HepG2 (cell line): ENCODE measurements around the gene INF2. TPM values are rescaled to one million over a fixed set of nuclear protein-coding genes. Genes with fewer than 3 reads are reported as not detected.

Experiments used
- HNF4G ChIP-seq, 2 experiments: sonication (generic) in 1 of 2; formaldehyde crosslinking in 1 of 2; IDR thresholded peaks; 2 replicates each; pipeline versions ENCODE4 v1.4.0 to v1.6.1; 2011 to 2020; ENCODE audit warnings: borderline replicate concordance in 2 of 2, low read depth in 2 of 2, mild to moderate bottlenecking in 2 of 2, low read length in 1 of 2, missing genetic modification reagents in 1 of 2, moderate library complexity in 1 of 2
- MEIS1 ChIP-seq: sonication (generic); formaldehyde crosslinking; IDR thresholded peaks from 2 replicates; pipeline ENCODE4 v1.9.0; 2021; ENCODE audit warnings: mild to moderate bottlenecking, missing genetic modification reagents, moderate library complexity, borderline replicate concordance
- MIER2 ChIP-seq: IDR thresholded peaks from 2 replicates; pipeline ENCODE4 v1.6.1; 2016; ENCODE audit warnings: missing biosample characterization, missing genetic modification reagents
- RXRA ChIP-seq: sonication (generic); formaldehyde crosslinking; IDR thresholded peaks from 2 replicates; pipeline ENCODE4 v1.5.1; 2020; ENCODE audit warnings: missing genetic modification reagents
- ZBTB21 ChIP-seq: sonication (generic); formaldehyde crosslinking; IDR thresholded peaks from 2 replicates; pipeline ENCODE4 v1.4.0; 2020; ENCODE audit warnings: missing genetic modification reagents
- ZFX ChIP-seq: sonication (generic); formaldehyde crosslinking; IDR thresholded peaks from 2 replicates; pipeline ENCODE4 v1.4.0; 2020; ENCODE audit warnings: mild to moderate bottlenecking, low read depth, missing genetic modification reagents, moderate library complexity
- ZNF33B ChIP-seq: sonication (generic); formaldehyde crosslinking; IDR thresholded peaks from 2 replicates; pipeline ENCODE4 v1.5.1; 2020; ENCODE audit warnings: mild to moderate bottlenecking, missing genetic modification reagents
- ZNF552 ChIP-seq: sonication (generic); formaldehyde crosslinking; IDR thresholded peaks from 2 replicates; pipeline ENCODE4 v1.9.0; 2022; ENCODE audit warnings: missing genetic modification reagents, mild to moderate bottlenecking, borderline replicate concordance
- ZNF749 ChIP-seq: sonication (generic); formaldehyde crosslinking; IDR thresholded peaks from 2 replicates; pipeline ENCODE4 v1.8.0; 2022; ENCODE audit warnings: mild to moderate bottlenecking, missing genetic modification reagents, moderate library complexity, borderline replicate concordance
- polyA plus RNA-seq, 8 experiments: library from polyadenylated mRNA; depleted of rRNA in 3 of 8; stranded (reverse) in 7 of 8; unstranded in 1 of 8; fragments of >200 nt; fragmentation: Illumina TruSeq in 4 of 8; extraction: Trizol in 4 of 8; gene quantifications; 2 replicates each; pipeline versions ENCODE4 v1.2.1 to v1.2.3, GENCODE V29; 2011 to 2016; ENCODE audit warnings: low read depth in 4 of 8, missing spikeins in 1 of 8, mixed read lengths in 1 of 8; ENCODE audit not compliant: insufficient read depth in 1 of 8
- total RNA-seq, 5 experiments: library from RNA; depleted of rRNA; stranded (reverse); fragments of >200 nt; fragmentation: Illumina TruSeq; extraction: Trizol; gene quantifications; 2 replicates each; pipeline ENCODE4 v1.2.3, GENCODE V29; 2016; ENCODE audit warnings: low read depth in 1 of 5
- TF ChIP-seq, protein P1 (sequence below): IDR thresholded peaks from 2 replicates; pipeline ENCODE4 v1.6.1; 2016
- TF ChIP-seq, protein P2 (sequence below): sonication (generic); formaldehyde crosslinking; IDR thresholded peaks from 2 replicates; pipeline ENCODE4 v1.5.0; 2020; ENCODE audit warnings: mild to moderate bottlenecking, missing genetic modification reagents, borderline replicate concordance
- TF ChIP-seq, protein P3 (sequence below): sonication (generic); formaldehyde crosslinking; IDR thresholded peaks from 2 replicates; pipeline ENCODE4 v1.4.0; 2020; ENCODE audit warnings: missing genetic modification reagents
- TF ChIP-seq, protein P4 (sequence below): sonication (generic); formaldehyde crosslinking; IDR thresholded peaks from 2 replicates; pipeline ENCODE4 v1.8.0; 2022; ENCODE audit warnings: mild to moderate bottlenecking, missing genetic modification reagents; ENCODE audit not compliant: insufficient replicate concordance
- TF ChIP-seq, protein P5 (sequence below): sonication (generic); formaldehyde crosslinking; IDR thresholded peaks from 2 replicates; pipeline ENCODE4 v1.4.0; 2020; ENCODE audit warnings: missing genetic modification reagents

INF2 gene
- total and polyA plus RNA-seq, 2 of the 13 experiments (the other 11 are each of a cell fraction or from before 2014, with no cell fraction given) = 16.4 to 26.4 TPM

DNA sequence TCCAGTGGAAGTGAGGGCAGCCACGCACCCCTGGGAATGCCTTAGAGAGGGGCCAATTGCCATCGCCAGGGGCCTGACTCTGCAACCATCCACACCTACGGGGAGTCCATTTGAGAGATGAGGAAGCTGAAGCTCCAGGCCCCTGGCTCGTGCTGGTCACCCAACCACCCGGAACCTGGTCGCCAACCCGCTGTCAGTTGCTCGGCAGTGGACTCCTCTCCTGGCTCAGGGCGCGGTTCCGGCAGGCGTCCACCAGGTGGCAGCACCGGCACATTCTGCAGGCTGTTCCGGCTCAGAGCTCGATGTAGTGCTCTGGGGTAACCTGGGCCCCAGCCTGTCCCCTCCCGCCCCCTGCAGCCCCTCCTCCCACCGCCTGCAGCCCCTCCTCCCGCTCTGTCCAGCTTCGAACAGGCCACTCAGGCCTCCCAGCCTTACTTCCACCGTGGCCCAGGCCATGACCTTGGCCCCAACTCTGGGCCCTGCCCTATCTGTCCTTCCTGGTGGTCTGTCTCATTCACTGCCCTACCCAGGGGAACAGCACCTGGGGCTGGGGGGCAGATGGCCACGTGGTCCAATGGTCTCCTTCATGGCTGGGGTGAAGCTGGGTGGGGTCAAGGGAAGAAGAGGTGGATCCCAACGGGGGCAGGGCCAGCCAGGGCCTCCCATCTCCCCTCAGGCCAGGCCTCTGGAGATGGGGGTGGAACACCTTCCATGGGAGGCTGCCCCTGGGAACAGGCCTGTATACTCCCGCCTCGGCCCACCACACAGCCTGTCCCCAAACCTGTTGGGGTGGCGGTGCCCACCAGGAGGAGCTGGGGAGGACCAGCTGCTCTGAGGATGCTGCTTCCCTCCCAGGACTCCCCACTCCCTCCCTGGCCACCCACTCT is 79.3 kb downstream of the INF2 start (continued):
- TF ChIP-seq ZNF552 (CRISPR knock-in tag) (no peak), ZNF33B (no peak), MIER2 (0 out of 2 replicates have a peak, but pooled peaks have one; percentile 33), MEIS1 (CRISPR knock-in tag) (peak; percentile 18; the same call in 1 of the 2 replicates), HNF4G (IDR thresholded peaks at IDR 0.05; ENCODE audit: borderline replicate concordance, low read depth, low read length) (no peak; the same call in 1 of the 2 replicates), HNF4G (CRISPR knock-in tag; IDR thresholded peaks at IDR 0.05; ENCODE audit: borderline replicate concordance, low read depth) (peak; percentile 32; the same call in 1 of the 2 replicates), ZFX (CRISPR knock-in tag) (peak; percentile 92), ZNF749 (CRISPR knock-in tag) (no peak), ZBTB21 (CRISPR knock-in tag) (no peak), RXRA (CRISPR knock-in tag) (peak; percentile 88)
- TF ChIP-seq, protein P1, sequence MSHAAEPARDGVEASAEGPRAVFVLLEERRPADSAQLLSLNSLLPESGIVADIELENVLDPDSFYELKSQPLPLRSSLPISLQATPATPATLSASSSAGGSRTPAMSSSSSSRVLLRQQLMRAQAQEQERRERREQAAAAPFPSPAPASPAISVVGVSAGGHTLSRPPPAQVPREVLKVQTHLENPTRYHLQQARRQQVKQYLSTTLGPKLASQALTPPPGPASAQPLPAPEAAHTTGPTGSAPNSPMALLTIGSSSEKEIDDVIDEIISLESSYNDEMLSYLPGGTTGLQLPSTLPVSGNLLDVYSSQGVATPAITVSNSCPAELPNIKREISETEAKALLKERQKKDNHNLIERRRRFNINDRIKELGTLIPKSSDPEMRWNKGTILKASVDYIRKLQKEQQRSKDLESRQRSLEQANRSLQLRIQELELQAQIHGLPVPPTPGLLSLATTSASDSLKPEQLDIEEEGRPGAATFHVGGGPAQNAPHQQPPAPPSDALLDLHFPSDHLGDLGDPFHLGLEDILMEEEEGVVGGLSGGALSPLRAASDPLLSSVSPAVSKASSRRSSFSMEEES (CRISPR knock-in tag) = peak; percentile 42
- TF ChIP-seq, protein P2, sequence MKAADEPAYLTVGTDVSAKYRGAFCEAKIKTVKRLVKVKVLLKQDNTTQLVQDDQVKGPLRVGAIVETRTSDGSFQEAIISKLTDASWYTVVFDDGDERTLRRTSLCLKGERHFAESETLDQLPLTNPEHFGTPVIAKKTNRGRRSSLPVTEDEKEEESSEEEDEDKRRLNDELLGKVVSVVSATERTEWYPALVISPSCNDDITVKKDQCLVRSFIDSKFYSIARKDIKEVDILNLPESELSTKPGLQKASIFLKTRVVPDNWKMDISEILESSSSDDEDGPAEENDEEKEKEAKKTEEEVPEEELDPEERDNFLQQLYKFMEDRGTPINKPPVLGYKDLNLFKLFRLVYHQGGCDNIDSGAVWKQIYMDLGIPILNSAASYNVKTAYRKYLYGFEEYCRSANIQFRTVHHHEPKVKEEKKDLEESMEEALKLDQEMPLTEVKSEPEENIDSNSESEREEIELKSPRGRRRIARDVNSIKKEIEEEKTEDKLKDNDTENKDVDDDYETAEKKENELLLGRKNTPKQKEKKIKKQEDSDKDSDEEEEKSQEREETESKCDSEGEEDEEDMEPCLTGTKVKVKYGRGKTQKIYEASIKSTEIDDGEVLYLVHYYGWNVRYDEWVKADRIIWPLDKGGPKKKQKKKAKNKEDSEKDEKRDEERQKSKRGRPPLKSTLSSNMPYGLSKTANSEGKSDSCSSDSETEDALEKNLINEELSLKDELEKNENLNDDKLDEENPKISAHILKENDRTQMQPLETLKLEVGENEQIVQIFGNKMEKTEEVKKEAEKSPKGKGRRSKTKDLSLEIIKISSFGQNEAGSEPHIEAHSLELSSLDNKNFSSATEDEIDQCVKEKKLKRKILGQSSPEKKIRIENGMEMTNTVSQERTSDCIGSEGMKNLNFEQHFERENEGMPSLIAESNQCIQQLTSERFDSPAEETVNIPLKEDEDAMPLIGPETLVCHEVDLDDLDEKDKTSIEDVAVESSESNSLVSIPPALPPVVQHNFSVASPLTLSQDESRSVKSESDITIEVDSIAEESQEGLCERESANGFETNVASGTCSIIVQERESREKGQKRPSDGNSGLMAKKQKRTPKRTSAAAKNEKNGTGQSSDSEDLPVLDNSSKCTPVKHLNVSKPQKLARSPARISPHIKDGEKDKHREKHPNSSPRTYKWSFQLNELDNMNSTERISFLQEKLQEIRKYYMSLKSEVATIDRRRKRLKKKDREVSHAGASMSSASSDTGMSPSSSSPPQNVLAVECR (CRISPR knock-in tag) = peak; percentile 78
- TF ChIP-seq, protein P3, sequence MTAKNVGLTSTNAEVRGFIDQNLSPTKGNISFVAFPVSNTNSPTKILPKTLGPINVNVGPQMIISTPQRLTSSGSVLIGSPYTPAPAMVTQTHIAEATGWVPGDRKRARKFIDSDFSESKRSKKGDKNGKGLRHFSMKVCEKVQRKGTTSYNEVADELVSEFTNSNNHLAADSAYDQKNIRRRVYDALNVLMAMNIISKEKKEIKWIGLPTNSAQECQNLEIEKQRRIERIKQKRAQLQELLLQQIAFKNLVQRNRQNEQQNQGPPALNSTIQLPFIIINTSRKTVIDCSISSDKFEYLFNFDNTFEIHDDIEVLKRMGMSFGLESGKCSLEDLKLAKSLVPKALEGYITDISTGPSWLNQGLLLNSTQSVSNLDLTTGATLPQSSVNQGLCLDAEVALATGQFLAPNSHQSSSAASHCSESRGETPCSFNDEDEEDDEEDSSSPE (CRISPR knock-in tag) = peak; percentile 18
- TF ChIP-seq, protein P4, sequence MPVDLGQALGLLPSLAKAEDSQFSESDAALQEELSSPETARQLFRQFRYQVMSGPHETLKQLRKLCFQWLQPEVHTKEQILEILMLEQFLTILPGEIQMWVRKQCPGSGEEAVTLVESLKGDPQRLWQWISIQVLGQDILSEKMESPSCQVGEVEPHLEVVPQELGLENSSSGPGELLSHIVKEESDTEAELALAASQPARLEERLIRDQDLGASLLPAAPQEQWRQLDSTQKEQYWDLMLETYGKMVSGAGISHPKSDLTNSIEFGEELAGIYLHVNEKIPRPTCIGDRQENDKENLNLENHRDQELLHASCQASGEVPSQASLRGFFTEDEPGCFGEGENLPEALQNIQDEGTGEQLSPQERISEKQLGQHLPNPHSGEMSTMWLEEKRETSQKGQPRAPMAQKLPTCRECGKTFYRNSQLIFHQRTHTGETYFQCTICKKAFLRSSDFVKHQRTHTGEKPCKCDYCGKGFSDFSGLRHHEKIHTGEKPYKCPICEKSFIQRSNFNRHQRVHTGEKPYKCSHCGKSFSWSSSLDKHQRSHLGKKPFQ (CRISPR knock-in tag) = peak; percentile 31
- TF ChIP-seq, protein P5, sequence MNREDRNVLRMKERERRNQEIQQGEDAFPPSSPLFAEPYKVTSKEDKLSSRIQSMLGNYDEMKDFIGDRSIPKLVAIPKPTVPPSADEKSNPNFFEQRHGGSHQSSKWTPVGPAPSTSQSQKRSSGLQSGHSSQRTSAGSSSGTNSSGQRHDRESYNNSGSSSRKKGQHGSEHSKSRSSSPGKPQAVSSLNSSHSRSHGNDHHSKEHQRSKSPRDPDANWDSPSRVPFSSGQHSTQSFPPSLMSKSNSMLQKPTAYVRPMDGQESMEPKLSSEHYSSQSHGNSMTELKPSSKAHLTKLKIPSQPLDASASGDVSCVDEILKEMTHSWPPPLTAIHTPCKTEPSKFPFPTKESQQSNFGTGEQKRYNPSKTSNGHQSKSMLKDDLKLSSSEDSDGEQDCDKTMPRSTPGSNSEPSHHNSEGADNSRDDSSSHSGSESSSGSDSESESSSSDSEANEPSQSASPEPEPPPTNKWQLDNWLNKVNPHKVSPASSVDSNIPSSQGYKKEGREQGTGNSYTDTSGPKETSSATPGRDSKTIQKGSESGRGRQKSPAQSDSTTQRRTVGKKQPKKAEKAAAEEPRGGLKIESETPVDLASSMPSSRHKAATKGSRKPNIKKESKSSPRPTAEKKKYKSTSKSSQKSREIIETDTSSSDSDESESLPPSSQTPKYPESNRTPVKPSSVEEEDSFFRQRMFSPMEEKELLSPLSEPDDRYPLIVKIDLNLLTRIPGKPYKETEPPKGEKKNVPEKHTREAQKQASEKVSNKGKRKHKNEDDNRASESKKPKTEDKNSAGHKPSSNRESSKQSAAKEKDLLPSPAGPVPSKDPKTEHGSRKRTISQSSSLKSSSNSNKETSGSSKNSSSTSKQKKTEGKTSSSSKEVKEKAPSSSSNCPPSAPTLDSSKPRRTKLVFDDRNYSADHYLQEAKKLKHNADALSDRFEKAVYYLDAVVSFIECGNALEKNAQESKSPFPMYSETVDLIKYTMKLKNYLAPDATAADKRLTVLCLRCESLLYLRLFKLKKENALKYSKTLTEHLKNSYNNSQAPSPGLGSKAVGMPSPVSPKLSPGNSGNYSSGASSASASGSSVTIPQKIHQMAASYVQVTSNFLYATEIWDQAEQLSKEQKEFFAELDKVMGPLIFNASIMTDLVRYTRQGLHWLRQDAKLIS (CRISPR knock-in tag) = no peak
